ENCODE data around the gene CAMK2B.

CAMK2B gene

DNA sequence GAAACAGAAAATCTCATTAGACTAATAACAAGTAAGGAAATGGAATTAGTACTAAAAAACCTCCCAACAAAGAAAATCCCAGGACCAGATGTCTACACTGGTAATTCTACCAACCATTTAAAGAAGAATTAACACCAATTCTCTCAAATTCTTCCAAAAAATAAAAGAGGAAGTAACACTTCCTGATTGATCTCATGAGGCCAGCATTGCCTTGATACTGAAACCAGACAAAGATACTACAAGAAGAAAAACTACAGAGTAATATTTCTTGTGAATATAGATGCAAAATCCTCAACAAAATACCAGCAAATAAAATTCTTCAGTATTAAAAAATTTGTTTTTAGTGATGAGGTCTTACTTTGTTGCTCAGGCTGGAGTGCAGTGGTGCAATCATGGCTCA is 157.5 kb downstream of the CAMK2B start:
- DNase-seq (ENCODE audit: low spot score): no peak

All from kidney capillary endothelial cell (primary cell).